Measurements from ENCODE around the gene SIL1. TPM values are rescaled to one million over a fixed set of nuclear protein-coding genes. Genes with fewer than 3 reads are reported as not detected.

The SIL1 gene
- total and polyA plus RNA-seq, 9 of the 15 experiments (the other 6 are each of a cell fraction or from before 2014, with no cell fraction given) = 1.3 to 30.5 (median 18.1) TPM

GRCh38 chr5:139004374-139005307 is 193.5 kb downstream of the SIL1 start (continued):
- no peak for TF ChIP-seq DEAF1 (CRISPR knock-in tag; IDR thresholded peaks at IDR 0.05)
- no peak for TF ChIP-seq ELF4 (CRISPR knock-in tag; IDR thresholded peaks at IDR 0.05)
- TF ChIP-seq CSDE1 (IDR thresholded peaks at IDR 0.05) = no peak
- no peak for TF ChIP-seq USF1 (CRISPR knock-in tag; IDR thresholded peaks at IDR 0.05)
- TF ChIP-seq, protein P1, sequence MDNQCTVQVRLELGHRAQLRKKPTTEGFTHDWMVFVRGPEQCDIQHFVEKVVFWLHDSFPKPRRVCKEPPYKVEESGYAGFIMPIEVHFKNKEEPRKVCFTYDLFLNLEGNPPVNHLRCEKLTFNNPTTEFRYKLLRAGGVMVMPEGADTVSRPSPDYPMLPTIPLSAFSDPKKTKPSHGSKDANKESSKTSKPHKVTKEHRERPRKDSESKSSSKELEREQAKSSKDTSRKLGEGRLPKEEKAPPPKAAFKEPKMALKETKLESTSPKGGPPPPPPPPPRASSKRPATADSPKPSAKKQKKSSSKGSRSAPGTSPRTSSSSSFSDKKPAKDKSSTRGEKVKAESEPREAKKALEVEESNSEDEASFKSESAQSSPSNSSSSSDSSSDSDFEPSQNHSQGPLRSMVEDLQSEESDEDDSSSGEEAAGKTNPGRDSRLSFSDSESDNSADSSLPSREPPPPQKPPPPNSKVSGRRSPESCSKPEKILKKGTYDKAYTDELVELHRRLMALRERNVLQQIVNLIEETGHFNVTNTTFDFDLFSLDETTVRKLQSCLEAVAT (IDR thresholded peaks at IDR 0.05) = no peak
- TF ChIP-seq SMARCB1 (IDR thresholded peaks at IDR 0.05; ENCODE audit: insufficient read length, low read depth) = no peak
- no peak for TF ChIP-seq CBX5 (IDR thresholded peaks at IDR 0.05; ENCODE audit: borderline replicate concordance, low read depth)
- TF ChIP-seq TBP (optimal IDR thresholded peaks at IDR 0.05; ENCODE audit: low read depth, low read length) = no peak
- no peak for TF ChIP-seq RBBP5 (IDR thresholded peaks at IDR 0.05; ENCODE audit: borderline replicate concordance, insufficient read depth, low read length, poor library complexity, severe bottlenecking)
- TF ChIP-seq TSHZ1 (CRISPR knock-in tag; IDR thresholded peaks at IDR 0.05) = no peak
- no peak for TF ChIP-seq ZC3H4 (CRISPR knock-in tag; IDR thresholded peaks at IDR 0.05; ENCODE audit: borderline replicate concordance)
- TF ChIP-seq, protein P2, sequence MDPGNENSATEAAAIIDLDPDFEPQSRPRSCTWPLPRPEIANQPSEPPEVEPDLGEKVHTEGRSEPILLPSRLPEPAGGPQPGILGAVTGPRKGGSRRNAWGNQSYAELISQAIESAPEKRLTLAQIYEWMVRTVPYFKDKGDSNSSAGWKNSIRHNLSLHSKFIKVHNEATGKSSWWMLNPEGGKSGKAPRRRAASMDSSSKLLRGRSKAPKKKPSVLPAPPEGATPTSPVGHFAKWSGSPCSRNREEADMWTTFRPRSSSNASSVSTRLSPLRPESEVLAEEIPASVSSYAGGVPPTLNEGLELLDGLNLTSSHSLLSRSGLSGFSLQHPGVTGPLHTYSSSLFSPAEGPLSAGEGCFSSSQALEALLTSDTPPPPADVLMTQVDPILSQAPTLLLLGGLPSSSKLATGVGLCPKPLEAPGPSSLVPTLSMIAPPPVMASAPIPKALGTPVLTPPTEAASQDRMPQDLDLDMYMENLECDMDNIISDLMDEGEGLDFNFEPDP (CRISPR knock-in tag; IDR thresholded peaks at IDR 0.05) = no peak
- no peak for TF ChIP-seq ZNF224 (CRISPR knock-in tag; IDR thresholded peaks at IDR 0.05)
- peak; percentile 62 for TF ChIP-seq EP400 (IDR thresholded peaks at IDR 0.05)
- TF ChIP-seq ZNF740 (CRISPR knock-in tag; IDR thresholded peaks at IDR 0.05) = no peak
- TF ChIP-seq ZNF740 (tag; IDR thresholded peaks at IDR 0.05) = no peak
- TF ChIP-seq PCBP1 (IDR thresholded peaks at IDR 0.05; ENCODE audit: low read depth, low read length, poor library complexity, severe bottlenecking) = no peak
